ENCODE results near the gene LCMT2. TPM values are rescaled to one million over a fixed set of nuclear protein-coding genes. Genes with fewer than 3 reads are reported as not detected.

Gene LCMT2
- total RNA-seq, 4 donors from 2014 or later = 4.9 to 8.9 (median 5.9) TPM

- WGBS, 2 donors = 65 to 72% methylated on average over 10 of the region's 10 CpGs
- intact Hi-C loops (cut with DNase I; ENCODE audit: low total_unique reads) = no loop called here
- no peak overlapping the region for H3K4me3 ChIP-seq (ENCODE audit: low read depth, poor library complexity, severe bottlenecking)
- TF ChIP-seq POLR2A (IDR thresholded peaks at IDR 0.05) = no peak
- TF ChIP-seq, protein P1, sequence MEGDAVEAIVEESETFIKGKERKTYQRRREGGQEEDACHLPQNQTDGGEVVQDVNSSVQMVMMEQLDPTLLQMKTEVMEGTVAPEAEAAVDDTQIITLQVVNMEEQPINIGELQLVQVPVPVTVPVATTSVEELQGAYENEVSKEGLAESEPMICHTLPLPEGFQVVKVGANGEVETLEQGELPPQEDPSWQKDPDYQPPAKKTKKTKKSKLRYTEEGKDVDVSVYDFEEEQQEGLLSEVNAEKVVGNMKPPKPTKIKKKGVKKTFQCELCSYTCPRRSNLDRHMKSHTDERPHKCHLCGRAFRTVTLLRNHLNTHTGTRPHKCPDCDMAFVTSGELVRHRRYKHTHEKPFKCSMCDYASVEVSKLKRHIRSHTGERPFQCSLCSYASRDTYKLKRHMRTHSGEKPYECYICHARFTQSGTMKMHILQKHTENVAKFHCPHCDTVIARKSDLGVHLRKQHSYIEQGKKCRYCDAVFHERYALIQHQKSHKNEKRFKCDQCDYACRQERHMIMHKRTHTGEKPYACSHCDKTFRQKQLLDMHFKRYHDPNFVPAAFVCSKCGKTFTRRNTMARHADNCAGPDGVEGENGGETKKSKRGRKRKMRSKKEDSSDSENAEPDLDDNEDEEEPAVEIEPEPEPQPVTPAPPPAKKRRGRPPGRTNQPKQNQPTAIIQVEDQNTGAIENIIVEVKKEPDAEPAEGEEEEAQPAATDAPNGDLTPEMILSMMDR (IDR thresholded peaks at IDR 0.05) = no peak
- DNase-seq (ENCODE audit: low spot score in 2 of 2) = peak in 1 of 2 donors; percentile 68
Measured at GRCh38 chr15:43277231-43277823, 53.0 kb downstream of the LCMT2 start.

DNA sequence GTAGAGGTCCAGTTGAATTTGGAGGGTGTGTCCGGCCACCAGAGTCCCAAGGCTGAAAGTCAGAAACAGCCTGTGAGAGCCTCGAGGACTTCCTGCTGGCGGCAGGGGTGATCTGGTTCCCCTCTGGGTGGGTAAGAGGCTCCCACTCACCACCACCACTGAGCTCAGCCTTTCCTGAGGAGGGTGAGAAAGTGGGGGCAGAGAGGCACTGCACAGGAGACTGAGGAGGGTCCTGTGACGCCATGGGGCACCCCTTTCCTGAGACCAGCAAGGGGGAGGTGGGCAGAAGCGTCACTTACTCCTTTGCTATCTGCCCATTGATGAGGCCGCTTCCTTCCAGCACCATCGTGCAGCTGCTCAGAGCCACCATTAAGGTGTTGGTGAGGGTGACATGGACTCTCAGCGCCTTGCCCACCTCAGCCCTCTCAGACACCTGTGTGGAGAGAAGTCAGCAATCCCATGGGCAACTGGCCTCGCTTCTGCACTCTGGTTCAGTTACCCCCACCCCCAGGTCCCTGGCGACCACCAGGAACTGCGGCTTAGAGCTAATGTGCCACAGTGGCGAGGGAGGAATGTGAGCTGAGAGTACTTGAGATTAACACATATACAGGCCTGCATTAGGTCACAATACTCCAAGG is 53.7 kb downstream of the LCMT2 start:
- H3K4me3 ChIP-seq (ENCODE audit: low read depth, poor library complexity, severe bottlenecking) = no peak overlapping the region
- TF ChIP-seq, protein P1 (IDR thresholded peaks at IDR 0.05) = no peak
- TF ChIP-seq POLR2A (IDR thresholded peaks at IDR 0.05) = no peak
- WGBS, 2 donors = 70 to 81% methylated on average over 12 of the region's 12 CpGs
- intact Hi-C loops (cut with DNase I; ENCODE audit: low total_unique reads) = no loop called here
- DNase-seq (ENCODE audit: low spot score in 2 of 2) = no peak

GRCh38 chr15:43275740-43276562 is 54.4 kb downstream of the LCMT2 start:
- WGBS, 2 donors = 63 to 66% methylated on average over 15 of the region's 15 CpGs
- no peak overlapping the region for H3K4me3 ChIP-seq (ENCODE audit: low read depth, poor library complexity, severe bottlenecking)
- peak in 1 of 2 donors; percentile 83 for DNase-seq (ENCODE audit: low spot score in 2 of 2)
- no peak for TF ChIP-seq POLR2A (IDR thresholded peaks at IDR 0.05)
- TF ChIP-seq, protein P1 (IDR thresholded peaks at IDR 0.05) = no peak
- intact Hi-C loops (cut with DNase I; ENCODE audit: low total_unique reads) = no loop called here

GRCh38 chr15:43274136-43274535 is 56.2 kb downstream of the LCMT2 start:
- DNase-seq (ENCODE audit: low spot score in 2 of 2) = peak in 1 of 2 donors; percentile 81

More at GRCh38 chr15:43274136-43274535, 56.2 kb downstream of the LCMT2 start:
- intact Hi-C loops (cut with DNase I; ENCODE audit: low total_unique reads) = no loop called here
- no peak overlapping the region for H3K4me3 ChIP-seq (ENCODE audit: low read depth, poor library complexity, severe bottlenecking)
- WGBS, 2 donors = 67% methylated on average over 9 of the region's 9 CpGs
- TF ChIP-seq, protein P1 (IDR thresholded peaks at IDR 0.05) = no peak
- no peak for TF ChIP-seq POLR2A (IDR thresholded peaks at IDR 0.05)

Other genes with a start within 250 kb of the LCMT2 start
- 10 to 100 TPM; 11.6 to 38.2 (median 17.2) TPM for gene UBR1, start 224.5 kb downstream of the LCMT2 start, total RNA-seq
- 10 to 100 TPM; 10.7 to 33.4 (median 20.0) TPM for gene TMEM62, start 197.0 kb downstream of the LCMT2 start, total RNA-seq
- gene CCNDBP1, start 145.2 kb downstream of the LCMT2 start, total RNA-seq = 100 to 1,000 TPM in 3 of 4 donors, 10 to 100 TPM in 1; 74.9 to 166 (median 114) TPM
- gene EPB42, start 109.6 kb downstream of the LCMT2 start, total RNA-seq = under 1 TPM in 1 of 4 donors, not detected in 3; 0.20 TPM
- 100 to 1,000 TPM in 2 of 4 donors, 10 to 100 TPM in 2; 72.5 to 121 (median 105) TPM for gene TGM5, start 63.6 kb downstream of the LCMT2 start, total RNA-seq
- not detected for gene TGM7, start 28.3 kb downstream of the LCMT2 start, total RNA-seq
- gene ZSCAN29, start 40.5 kb upstream of the LCMT2 start, total RNA-seq = 10 to 100 TPM in 3 of 4 donors, 1 to 10 TPM in 1; 9.6 to 20.6 (median 12.9) TPM
- 10 to 100 TPM; 12.3 to 19.4 (median 15.3) TPM for gene TUBGCP4, start 40.5 kb upstream of the LCMT2 start, total RNA-seq
- 10 to 100 TPM; 13.0 to 17.9 (median 16.9) TPM for gene TP53BP1, start 162.6 kb upstream of the LCMT2 start, total RNA-seq
- gene MAP1A, start 187.0 kb upstream of the LCMT2 start, total RNA-seq = 1 to 10 TPM; 2.3 to 6.7 (median 3.8) TPM

Measured in lower leg skin (tissue), 4 donors.